HEK293 (cell line): ENCODE measurements around the gene CHID1.

ENCODE experiments used
- CTCF ChIA-PET: fragments of 350-600 bp; formaldehyde crosslinking; extraction: SDS; loops from one replicate; lab custom pipeline; 2021; ENCODE audit warnings: antibody characterized with exemption; lab: Yijun Ruan, JAX
- POLR2A ChIA-PET: fragments of 300-600 bp; formaldehyde crosslinking; extraction: SDS; loops from one replicate; lab custom pipeline; 2020; ENCODE audit warnings: antibody characterized with exemption, inconsistent platforms; lab: Yijun Ruan, JAX
- H3K27ac ChIP-seq: fragments of 200-500 bp; sonication (Bioruptor generic); 2 replicates; pipeline ENCODE4 v1.5.1; 2014; ENCODE audit warnings: low read depth, low read length, control low read depth, inconsistent platforms; ENCODE audit errors: extremely low read depth
- H3K36me3 ChIP-seq, 2 experiments: fragments of 200-500 bp in 1 of 2; sonication (Bioruptor generic) in 1 of 2; 1 replicate in 1 of 2; 2 replicates in 1 of 2; pipeline ENCODE4 v1.5.1; 2014 to 2017; ENCODE audit warnings: inconsistent platforms in 2 of 2, low read length in 2 of 2; ENCODE audit not compliant: control insufficient read depth in 2 of 2, insufficient read depth in 1 of 2
- H3K4me1 ChIP-seq: fragments of 200-500 bp; sonication (Bioruptor generic); 2 replicates; pipeline ENCODE4 v1.5.1; 2014; ENCODE audit warnings: mild to moderate bottlenecking, low read length, inconsistent platforms; ENCODE audit not compliant: control insufficient read depth, insufficient read depth
- H3K4me3 ChIP-seq: 2 replicates; pipeline ENCODE4 v1.5.1; 2011; ENCODE audit warnings: low read depth, mild to moderate bottlenecking, control low read depth, low read length, moderate library complexity
- H3K9me3 ChIP-seq: fragments of 200-500 bp; sonication (Bioruptor generic); 2 replicates; pipeline ENCODE4 v1.5.1; 2014; ENCODE audit warnings: low read depth, low read length, inconsistent platforms; ENCODE audit not compliant: control insufficient read depth, insufficient read depth
- HIC1 ChIP-seq: fragments of 450-650 bp; formaldehyde crosslinking; IDR thresholded peaks from 2 replicates; pipeline ENCODE4 v1.5.1; 2016; ENCODE audit warnings: missing biosample characterization, missing genetic modification characterization
- IKZF3 ChIP-seq: fragments of 450-650 bp; IDR thresholded peaks from 2 replicates; pipeline ENCODE4 v1.5.0; 2018; ENCODE audit warnings: missing biosample characterization, mild to moderate bottlenecking, missing genetic modification characterization, moderate library complexity
- KLF16 ChIP-seq: fragments of 450-650 bp; formaldehyde crosslinking; IDR thresholded peaks from 2 replicates; pipeline ENCODE4 v1.5.1; 2017; ENCODE audit warnings: missing biosample characterization, missing genetic modification characterization
- PATZ1 ChIP-seq: fragments of 450-650 bp; formaldehyde crosslinking; IDR thresholded peaks from 2 replicates; pipeline ENCODE4 v1.5.1; 2016; ENCODE audit warnings: missing biosample characterization, missing genetic modification characterization
- PRDM1 ChIP-seq: fragments of 450-650 bp; formaldehyde crosslinking; IDR thresholded peaks from 2 replicates; pipeline ENCODE4; 2016; ENCODE audit warnings: missing biosample characterization, missing genetic modification characterization
- SCRT2 ChIP-seq: fragments of 450-650 bp; formaldehyde crosslinking; IDR thresholded peaks from 2 replicates; pipeline ENCODE4 v1.5.1; 2016; ENCODE audit warnings: missing biosample characterization, missing genetic modification characterization
- YY1 ChIP-seq: fragments of 450-650 bp; formaldehyde crosslinking; IDR thresholded peaks from 2 replicates; pipeline ENCODE4 v1.5.1; 2018; ENCODE audit warnings: missing biosample characterization, missing genetic modification characterization
- ZBTB7A ChIP-seq: fragments of 450-650 bp; formaldehyde crosslinking; IDR thresholded peaks from 2 replicates; pipeline ENCODE4 v1.5.1; 2016; ENCODE audit warnings: low read depth, missing biosample characterization, missing genetic modification characterization
- ZNF16 ChIP-seq: fragments of 450-650 bp; formaldehyde crosslinking; IDR thresholded peaks from 2 replicates; pipeline ENCODE4 v1.5.1; 2016; ENCODE audit warnings: low read depth, missing biosample characterization, missing genetic modification characterization
- ZNF174 ChIP-seq: fragments of 450-650 bp; formaldehyde crosslinking; IDR thresholded peaks from 2 replicates; pipeline ENCODE4 v1.5.0; 2017; ENCODE audit warnings: missing biosample characterization, mild to moderate bottlenecking, missing genetic modification characterization
- ZNF175 ChIP-seq: fragments of 450-650 bp; formaldehyde crosslinking; IDR thresholded peaks from 2 replicates; pipeline ENCODE4 v1.5.1; 2016; ENCODE audit warnings: missing biosample characterization, missing genetic modification characterization
- ZNF211 ChIP-seq: fragments of 450-650 bp; formaldehyde crosslinking; IDR thresholded peaks from 2 replicates; pipeline ENCODE4 v1.5.1; 2016; ENCODE audit warnings: low read depth, missing biosample characterization, missing genetic modification characterization
- ZNF248 ChIP-seq: fragments of 450-650 bp; formaldehyde crosslinking; IDR thresholded peaks from 2 replicates; pipeline ENCODE4 v1.5.1; 2017; ENCODE audit warnings: missing biosample characterization, missing genetic modification characterization
- ZNF311 ChIP-seq: fragments of 450-650 bp; formaldehyde crosslinking; IDR thresholded peaks from 2 replicates; pipeline ENCODE4 v1.5.1; 2017; ENCODE audit warnings: missing biosample characterization, missing genetic modification characterization, borderline replicate concordance
- ZNF350 ChIP-seq: fragments of 450-650 bp; formaldehyde crosslinking; IDR thresholded peaks from 2 replicates; pipeline ENCODE4 v1.5.0; 2017; ENCODE audit warnings: missing biosample characterization, mild to moderate bottlenecking, missing genetic modification characterization
- ZNF398 ChIP-seq: fragments of 450-650 bp; formaldehyde crosslinking; IDR thresholded peaks from 2 replicates; pipeline ENCODE4 v1.5.1; 2017; ENCODE audit warnings: missing biosample characterization, missing genetic modification characterization
- ZNF514 ChIP-seq: fragments of 450-650 bp; formaldehyde crosslinking; IDR thresholded peaks from 2 replicates; pipeline ENCODE4 v1.5.1; 2016; ENCODE audit warnings: missing biosample characterization, missing genetic modification characterization
- ZNF549 ChIP-seq: fragments of 450-650 bp; IDR thresholded peaks from 2 replicates; pipeline ENCODE4 v1.5.1; 2018; ENCODE audit warnings: missing biosample characterization, missing genetic modification characterization, mild to moderate bottlenecking, inconsistent platforms, moderate library complexity
- ZNF600 ChIP-seq: fragments of 450-650 bp; formaldehyde crosslinking; IDR thresholded peaks from 2 replicates; pipeline ENCODE4 v1.5.1; 2016; ENCODE audit warnings: missing biosample characterization, missing genetic modification characterization
- ZNF639 ChIP-seq: fragments of 450-650 bp; formaldehyde crosslinking; IDR thresholded peaks from 2 replicates; pipeline ENCODE4 v1.5.1; 2016; ENCODE audit warnings: missing biosample characterization, missing genetic modification characterization
- ZSCAN5A ChIP-seq: fragments of 450-650 bp; formaldehyde crosslinking; IDR thresholded peaks from 2 replicates; pipeline ENCODE4 v1.5.1; 2016; ENCODE audit warnings: missing biosample characterization, missing genetic modification characterization

The CHID1 gene

GRCh38 chr11:819129-819931, 91.3 kb downstream of the CHID1 start (continued):
- TF ChIP-seq ZSCAN5A (tag by site-specific recombination) (no peak), ZNF514 (no peak)

GRCh38 chr11:818396-819128, 92.0 kb downstream of the CHID1 start, which contains the start of gene PNPLA2:
Gene PNPLA2 (plus strand): TSS chr11:818914. CDS start chr11:819719, 805 bp downstream.
- Histone ChIP-seq H3K9me3 (no peaks in the 10 kb centered on the region), H3K36me3 (peaks cover 4 to 36% of the 10 kb centered on the region in 2 experiments; a peak in 2 of 3 replicates), H3K27ac (peak within 1 kb of the TSS; percentile 81), H3K4me3 (peak within 1 kb of the TSS; percentile 94), H3K4me1 (0 out of 2 replicates have a peak, but pooled peaks cover 3% of the 10 kb centered on the region)
- ChIA-PET CTCF (interaction anchor here (1.0 kb wide), 1 partner anchor 9 kb away, joined by 4 read pairs; the partner anchor contains the start of gene CRACR2B), POLR2A (interaction anchor here (0.7 to 11.4 kb wide), 18 partner anchors 8 to 411 kb away, joined by 3 to 202 read pairs (median 6); partner anchors contain the start of genes CD151, CEND1, CRACR2B and GATD1)
- TF ChIP-seq IKZF3 (tag by site-specific recombination) (no peak), ZNF175 (no peak), ZNF350 (tag by site-specific recombination) (no peak), HIC1 (tag by site-specific recombination) (no peak), ZNF248 (tag by site-specific recombination) (no peak), ZNF174 (no peak), KLF16 (no peak), ZNF600 (tag by site-specific recombination) (peak; percentile 74; the same call in 1 of the 2 replicates), YY1 (tag by site-specific recombination) (no peak), ZNF549 (no peak), ZNF16 (tag by site-specific recombination) (no peak), PRDM1 (tag by site-specific recombination) (peak; percentile 38; the same call in 1 of the 2 replicates), ZNF398 (tag by site-specific recombination) (peak; percentile 53), PATZ1 (peak; percentile 9; the same call in 1 of the 2 replicates), ZNF639 (tag by site-specific recombination) (no peak), SCRT2 (tag by site-specific recombination) (no peak), ZBTB7A (no peak), ZNF311 (tag by site-specific recombination) (no peak), ZNF211 (tag by site-specific recombination) (no peak)
